H1 (cell line): Measurements from ENCODE around the gene ARHGEF26. TPM values are rescaled to one million over a fixed set of nuclear protein-coding genes. Genes with fewer than 3 reads are reported as not detected.

Source experiments
- CTCF ChIA-PET: fragments of 300-600 bp; sonication (Branson Sonifier 250); formaldehyde crosslinking; loops from one replicate; lab custom pipeline; 2021; ENCODE audit not compliant: partially characterized antibody; lab: Charles Lee
- POLR2A ChIA-PET: fragments of 300-600 bp; sonication (Branson Sonifier 250); formaldehyde crosslinking; loops from one replicate; lab custom pipeline; 2021; ENCODE audit warnings: inconsistent platforms; ENCODE audit not compliant: partially characterized antibody; lab: Charles Lee
- DNase-seq, 2 experiments: peaks; one replicate each; pipeline versions ENCODE4 v3.0.0 to v3.0.0-alpha.2; 2010 to 2022; ENCODE audit warnings: low spot score in 2 of 2, low read depth in 1 of 2, mixed read lengths in 1 of 2
- FAIRE-seq: peaks from 2 replicates; lab custom pipeline; 2011; peaks lifted over from hg19 to GRCh38; lab: Jason Lieb, UNC
- H2AFZ ChIP-seq: 2 replicates; pipeline ENCODE4 v1.8.1; 2012; ENCODE audit warnings: low read length, inconsistent platforms
- H2AK5ac ChIP-seq: 2 replicates; pipeline ENCODE4 v1.6.1; 2013; ENCODE audit warnings: low read depth, low read length
- H2BK120ac ChIP-seq: replicated peaks from 2 replicates; pipeline ENCODE3; 2013; ENCODE audit warnings: low read depth, low read length, inconsistent platforms
- H2BK12ac ChIP-seq: 2 replicates; pipeline ENCODE4 v1.6.1; 2013; ENCODE audit warnings: low read depth, low read length
- H2BK15ac ChIP-seq: 2 replicates; pipeline ENCODE4 v1.6.1; 2013; ENCODE audit warnings: low read length
- H2BK20ac ChIP-seq: 2 replicates; pipeline ENCODE4 v1.6.1; 2013; ENCODE audit warnings: low read length
- H2BK5ac ChIP-seq: 2 replicates; pipeline ENCODE4 v1.6.1; 2013; ENCODE audit warnings: low read depth, low read length
- H3K14ac ChIP-seq: 2 replicates; pipeline ENCODE4 v1.6.1; 2013; ENCODE audit warnings: inconsistent platforms; ENCODE audit not compliant: insufficient read length
- H3K18ac ChIP-seq: 2 replicates; pipeline ENCODE4 v1.6.1; 2013; ENCODE audit warnings: low read length; ENCODE audit errors: extremely low read depth
- H3K23ac ChIP-seq: 2 replicates; pipeline ENCODE4 v1.6.1; 2013; ENCODE audit warnings: inconsistent platforms; ENCODE audit not compliant: insufficient read length
- H3K23me2 ChIP-seq: 2 replicates; pipeline ENCODE4 v1.6.1; 2013; ENCODE audit warnings: low read depth, low read length
- H3K27ac ChIP-seq: 2 replicates; pipeline ENCODE4 v1.6.1; 2011; ENCODE audit warnings: low read depth, low read length, inconsistent platforms
- H3K27me3 ChIP-seq, 4 experiments: replicated peaks in 1 of 4; 1 replicate in 1 of 4; 2 replicates in 3 of 4; pipeline versions ENCODE4 v1.6.1 to v1.8.1; 2011 to 2013; ENCODE audit warnings: low read length in 3 of 4, mild to moderate bottlenecking in 3 of 4, inconsistent platforms in 2 of 4, mixed read lengths in 2 of 4, moderate library complexity in 1 of 4; ENCODE audit not compliant: control insufficient read depth in 3 of 4, insufficient read depth in 3 of 4; ENCODE audit errors: extremely low read depth in 1 of 4
- H3K36me3 ChIP-seq, 4 experiments: 2 replicates each; pipeline versions ENCODE4 v1.6.1 to v1.8.1; 2011 to 2013; ENCODE audit warnings: mild to moderate bottlenecking in 4 of 4, low read length in 3 of 4, moderate library complexity in 2 of 4, control low read depth in 1 of 4, inconsistent platforms in 1 of 4; ENCODE audit not compliant: insufficient read depth in 4 of 4, control insufficient read depth in 2 of 4
- H3K4ac ChIP-seq: replicated peaks from 2 replicates; pipeline ENCODE3; 2013; ENCODE audit warnings: low read length, low read depth, mixed read lengths, inconsistent platforms; ENCODE audit not compliant: insufficient read length
- H3K4me1 ChIP-seq, 4 experiments: replicated peaks in 1 of 4; 1 replicate in 1 of 4; 2 replicates in 3 of 4; pipeline versions ENCODE4 v1.6.1 to v1.8.1; 2011 to 2013; ENCODE audit warnings: low read length in 3 of 4, inconsistent platforms in 2 of 4, mixed read lengths in 1 of 4; ENCODE audit not compliant: insufficient read depth in 4 of 4, control insufficient read depth in 3 of 4
- H3K4me2 ChIP-seq, 2 experiments: 2 replicates each; pipeline versions ENCODE4 v1.6.1 to v1.8.1; 2011 to 2013; ENCODE audit warnings: low read depth in 2 of 2, low read length in 2 of 2, control low read depth in 1 of 2, inconsistent platforms in 1 of 2, mild to moderate bottlenecking in 1 of 2; ENCODE audit not compliant: insufficient read depth in 1 of 2
- H3K4me3 ChIP-seq, 4 experiments: fragments of 200-600, 300-600 bp in 1 of 4; sonication (generic), shearing (Covaris generic), sonication (Bioruptor Twin) in 1 of 4; 2 replicates each; pipeline versions ENCODE4 v1.5.1 to v1.8.1; 2011 to 2016; ENCODE audit warnings: low read length in 4 of 4, low read depth in 3 of 4, control low read depth in 2 of 4, inconsistent platforms in 2 of 4, mild to moderate bottlenecking in 2 of 4, mixed read lengths in 1 of 4, moderate library complexity in 1 of 4; ENCODE audit not compliant: insufficient read depth in 2 of 4; ENCODE audit errors: extremely low read depth in 1 of 4
- H3K56ac ChIP-seq: replicated peaks from 2 replicates; pipeline ENCODE3; 2013; ENCODE audit warnings: low read depth, mild to moderate bottlenecking, mixed read lengths, low read length, inconsistent platforms; ENCODE audit not compliant: insufficient read length
- H3K79me1 ChIP-seq: 2 replicates; pipeline ENCODE4 v1.6.1; 2013; ENCODE audit warnings: low read depth, low read length, control low read depth
- H3K79me2 ChIP-seq, 2 experiments: 2 replicates each; pipeline versions ENCODE4 v1.6.1 to v1.8.1; 2012 to 2013; ENCODE audit warnings: low read length in 2 of 2, mild to moderate bottlenecking in 2 of 2, inconsistent platforms in 1 of 2; ENCODE audit not compliant: insufficient read depth in 2 of 2, control insufficient read depth in 1 of 2
- H3K9ac ChIP-seq, 4 experiments: replicated peaks in 1 of 4; 1 replicate in 1 of 4; 2 replicates in 3 of 4; pipeline versions ENCODE4 v1.6.1 to v1.8.1; 2011 to 2013; ENCODE audit warnings: low read depth in 3 of 4, low read length in 3 of 4, control low read depth in 2 of 4, mild to moderate bottlenecking in 2 of 4, moderate library complexity in 2 of 4, inconsistent platforms in 1 of 4; ENCODE audit errors: extremely low read depth in 1 of 4
- H3K9me3 ChIP-seq, 2 experiments: 2 replicates each; pipeline versions ENCODE4 v1.6.1 to v1.8.1; 2012 to 2013; ENCODE audit warnings: mild to moderate bottlenecking in 2 of 2, moderate library complexity in 2 of 2, control low read depth in 1 of 2, inconsistent platforms in 1 of 2, low read depth in 1 of 2, low read length in 1 of 2, mixed read lengths in 1 of 2; ENCODE audit not compliant: insufficient read depth in 2 of 2
- H4K20me1 ChIP-seq, 2 experiments: replicated peaks in 1 of 2; 2 replicates each; pipeline versions ENCODE3 to v1.8.1; 2011 to 2013; ENCODE audit warnings: inconsistent platforms in 2 of 2, low read length in 2 of 2, mild to moderate bottlenecking in 1 of 2; ENCODE audit not compliant: insufficient read depth in 2 of 2, control insufficient read depth in 1 of 2
- H4K5ac ChIP-seq: 2 replicates; pipeline ENCODE4 v1.6.1; 2013; ENCODE audit warnings: low read length, low read depth, mixed read lengths, inconsistent platforms; ENCODE audit not compliant: insufficient read length
- H4K8ac ChIP-seq: 2 replicates; pipeline ENCODE4 v1.8.0; 2013; ENCODE audit warnings: mild to moderate bottlenecking, moderate library complexity, low read length, inconsistent platforms; ENCODE audit not compliant: insufficient read depth; ENCODE audit errors: extremely low read depth
- H4K91ac ChIP-seq: replicated peaks from 2 replicates; pipeline ENCODE3; 2013; ENCODE audit warnings: low read length, mixed read lengths, inconsistent platforms; ENCODE audit not compliant: insufficient read length
- CHD1 ChIP-seq: IDR thresholded peaks from 2 replicates; pipeline ENCODE4 v1.6.1; 2012; ENCODE audit warnings: low read depth, low read length, improper control_type of control experiment
- GTF2F1 ChIP-seq: IDR thresholded peaks from 2 replicates; pipeline ENCODE4 v1.6.1; 2012; ENCODE audit warnings: low read depth, low read length, improper control_type of control experiment, borderline replicate concordance
- WGBS, 2 experiments: shearing (Covaris generic) in 1 of 2; methylation state at CpG; one replicate each; pipeline versions ENCODE4 v1.1.6 to v1.1.7; 2013 to 2015; ENCODE audit warnings: low lambda C conversion rate in 2 of 2, mixed read lengths in 2 of 2, inconsistent platforms in 1 of 2, low coverage in 1 of 2, missing lambda C conversion rate in 1 of 2; ENCODE audit not compliant: insufficient replicate concordance in 2 of 2, insufficient coverage in 1 of 2, insufficient read length in 1 of 2; ENCODE audit errors: extremely low coverage in 1 of 2, missing lambda C conversion rate in 1 of 2; 5-methylcytosine and 5-hydroxymethylcytosine counted together
- polyA plus RNA-seq, 7 experiments: library from polyadenylated mRNA; depleted of rRNA in 3 of 7; stranded (reverse) in 5 of 7; unstranded in 2 of 7; fragments of >200 nt in 5 of 7; fragments of 200-250 nt in 2 of 7; gene quantifications; 1 replicate in 5 of 7; 2 replicates in 1 of 7; 4 replicates in 1 of 7; pipeline versions ENCODE4 v1.2.1 to v1.2.3, GENCODE V29; 2011 to 2013; ENCODE audit warnings: missing spikeins in 2 of 7, mixed read lengths in 2 of 7
- total RNA-seq: library from RNA; stranded (reverse); fragmentation: NEBNext Ultra II Directional; extraction: Animal tissue kit (Norgen Biotek cat#: 25700); gene quantifications from 2 replicates; pipeline ENCODE4 v1.2.1, GENCODE V29; 2021

The ARHGEF26 gene
- total and polyA plus RNA-seq, 2 of the 8 experiments (the other 6 are each of a cell fraction or from before 2014, with no cell fraction given), result 3.1 to 15.6 TPM

DNA sequence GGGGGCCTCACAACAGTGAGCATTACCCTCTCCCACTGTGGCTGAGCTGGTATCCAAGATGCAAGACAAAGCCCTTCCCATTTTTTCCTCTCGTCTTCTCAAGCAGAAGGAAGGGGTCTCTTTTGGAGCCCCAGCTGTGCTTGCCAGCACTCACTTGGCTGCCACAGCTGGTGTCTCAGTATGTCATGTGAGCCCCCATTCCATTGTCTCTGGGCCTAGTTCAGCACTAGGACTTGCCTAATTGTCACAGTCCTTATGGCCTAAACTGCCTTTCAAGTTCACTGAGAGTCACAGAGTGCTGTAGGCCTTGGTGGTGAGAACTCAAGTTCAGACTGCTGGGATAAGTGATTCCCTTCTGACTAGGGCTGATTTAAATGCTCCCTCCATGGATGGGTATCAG lies 89.8 kb downstream of the ARHGEF26 start:
- Histone ChIP-seq H4K20me1 (no peaks in the 10 kb centered on the region), H3K14ac (no peak overlapping the region), H3K4me3 (no peak overlapping the region), H2AK5ac (no peak overlapping the region), H4K91ac (no peak overlapping the region), H2BK5ac (no peak overlapping the region), H3K9ac (no peak overlapping the region), H2BK120ac (no peak overlapping the region), H2AFZ (no peak overlapping the region), H3K27ac (no peak overlapping the region), H2BK20ac (no peak overlapping the region), H3K4me2 (no peak overlapping the region), H3K18ac (no peak overlapping the region), H3K27me3 (no peaks in the 10 kb centered on the region), H3K9me3 (peaks cover 3% of the 10 kb centered on the region in 2 experiments; a peak in 2 of 4 replicates), H4K8ac (no peak overlapping the region), H3K79me1 (no peaks in the 10 kb centered on the region), H3K4me1 (no peaks in the 10 kb centered on the region), H3K36me3 (peaks cover 0 to 4% (median 2%) of the 10 kb centered on the region in 4 experiments; a peak in 4 of 8 replicates), H3K79me2 (no peaks in the 10 kb centered on the region), H2BK15ac (no peak overlapping the region), H3K23ac (no peak overlapping the region), H3K4ac (no peak overlapping the region), H2BK12ac (no peak overlapping the region), H3K56ac (no peak overlapping the region), H3K23me2 (no peaks in the 10 kb centered on the region), H4K5ac (no peak overlapping the region)
- FAIRE-seq, result no peak
- TF ChIP-seq CHD1 (no peak), GTF2F1 (no peak)
- no peak for DNase-seq
- ChIA-PET CTCF (interaction anchor here (1.0 kb wide), 1 partner anchor 42 kb away, joined by 3 read pairs; no protein-coding TSS in a partner anchor), POLR2A (no interaction called here)
- 75% methylated on average over 1 of the region's 1 CpG; no CpG with 5 or more reads in 1 of the 2 experiments for WGBS, 2 experiments
